PC-3 (cell line): ENCODE data around the gene ANKFN1. TPM values are rescaled to one million over a fixed set of nuclear protein-coding genes. Genes with fewer than 3 reads are reported as not detected.

Experiments
- ATAC-seq: fragments of 200-7000 bp; cut with Tn5 transposase; 2 replicates; pipeline ENCODE4 v1.9.1; 2020; ENCODE audit warnings: mild to moderate bottlenecking, moderate library complexity
- BruUV-seq: library from RNA; stranded (reverse); fragments of 400-500 nt; replicated peaks from 2 replicates; lab custom pipeline; 2021; lab: Mats Ljungman, UMichigan
- CTCF ChIA-PET: fragments of 300-600 bp; sonication (Branson Sonifier 250); formaldehyde crosslinking; loops from one replicate; lab custom pipeline; 2022; ENCODE audit warnings: antibody characterized with exemption; lab: Charles Lee
- POLR2A ChIA-PET: fragments of 300-600 bp; sonication (Branson Sonifier 250); formaldehyde crosslinking; loops from one replicate; lab custom pipeline; 2022; ENCODE audit warnings: antibody characterized with exemption; ENCODE audit not compliant: unreplicated experiment; lab: Charles Lee
- DNase-seq: peaks from one replicate; pipeline ENCODE4 v3.0.0-alpha.2; 2015
- H2AFZ ChIP-seq: fragments of 300-600 bp; sonication (generic); 2 replicates; pipeline ENCODE4 v1.6.0; 2016; ENCODE audit warnings: antibody characterized with exemption, low read length
- H3F3A ChIP-seq: fragments of 300-600 bp; sonication (generic); one replicate; pipeline ENCODE4 v1.6.0; 2017; ENCODE audit warnings: antibody characterized with exemption, low read length, control low read depth, mild to moderate bottlenecking; ENCODE audit not compliant: unreplicated experiment
- H3K27ac ChIP-seq: fragments of 300-600 bp; sonication (generic); 2 replicates; pipeline ENCODE4 v1.5.1; 2016; ENCODE audit warnings: mild to moderate bottlenecking, low read length
- H3K27me3 ChIP-seq: fragments of 300-600 bp; sonication (generic); 2 replicates; pipeline ENCODE4 v1.6.1; 2016; ENCODE audit warnings: low read length, mixed read lengths
- H3K36me3 ChIP-seq: fragments of 300-600 bp; sonication (generic); 2 replicates; pipeline ENCODE4 v1.6.1; 2016; ENCODE audit warnings: low read depth, mixed run types, low read length, mixed read lengths
- H3K4me1 ChIP-seq: fragments of 300-600 bp; sonication (generic); 2 replicates; pipeline ENCODE4 v1.5.1; 2016; ENCODE audit warnings: low read length; ENCODE audit not compliant: insufficient read depth
- H3K4me2 ChIP-seq: fragments of 300-600 bp; sonication (generic); 2 replicates; pipeline ENCODE4 v1.6.0; 2016; ENCODE audit warnings: low read length
- H3K4me3 ChIP-seq: fragments of 300-600 bp; sonication (generic); 2 replicates; pipeline ENCODE4 v1.5.1; 2016; ENCODE audit warnings: mild to moderate bottlenecking, low read length, mixed read lengths
- H3K79me2 ChIP-seq: fragments of 300-600 bp; sonication (generic); 2 replicates; pipeline ENCODE4 v1.6.1; 2017; ENCODE audit warnings: low read length, mixed read lengths
- H3K9ac ChIP-seq: fragments of 300-600 bp; sonication (generic); 2 replicates; pipeline ENCODE4 v1.6.0; 2016; ENCODE audit warnings: mild to moderate bottlenecking, low read length
- H3K9me2 ChIP-seq: fragments of 300-600 bp; sonication (generic); replicated peaks from 2 replicates; pipeline ENCODE4 v1.6.1; 2016; ENCODE audit warnings: mixed run types, low read length, mixed read lengths
- H3K9me3 ChIP-seq: fragments of 300-600 bp; sonication (generic); 2 replicates; pipeline ENCODE4 v1.6.1; 2016; ENCODE audit warnings: low read length, mixed read lengths
- H4K20me1 ChIP-seq: fragments of 300-600 bp; sonication (generic); 2 replicates; pipeline ENCODE4 v1.6.1; 2016; ENCODE audit warnings: low read length, mixed read lengths
- EZH2 ChIP-seq: fragments of 300-600 bp; sonication (generic); IDR thresholded peaks from one replicate; pipeline ENCODE4 v1.6.1; 2017; ENCODE audit warnings: antibody characterized with exemption, mild to moderate bottlenecking, low read length; ENCODE audit not compliant: unreplicated experiment
- EZH2phosphoT487 ChIP-seq: fragments of 300-600 bp; sonication (generic); IDR thresholded peaks from 2 replicates; pipeline ENCODE4 v1.6.1; 2018; ENCODE audit warnings: mild to moderate bottlenecking, antibody characterized with exemption, low read length, borderline replicate concordance
- intact Hi-C: fragments of 100-400 bp; cut with micrococcal nuclease; formaldehyde crosslinking; loops from 2 replicates; pipeline ENCODE4 v1.9.0; 2023
- total RNA-seq: library from RNA; depleted of rRNA; stranded (reverse); fragments of >200 nt; gene quantifications from 2 replicates; pipeline ENCODE4 v1.2.3, GENCODE V29; 2014
- TF ChIP-seq, protein P1 (sequence below): fragments of 300-600 bp; sonication (generic); conservative IDR thresholded peaks from 2 replicates; pipeline ENCODE4 v1.5.1; 2017; ENCODE audit warnings: antibody characterized with exemption, low read depth, mild to moderate bottlenecking, low read length

Gene ANKFN1
- total RNA-seq, 1 experiment from 2014 or later: not detected

DNA sequence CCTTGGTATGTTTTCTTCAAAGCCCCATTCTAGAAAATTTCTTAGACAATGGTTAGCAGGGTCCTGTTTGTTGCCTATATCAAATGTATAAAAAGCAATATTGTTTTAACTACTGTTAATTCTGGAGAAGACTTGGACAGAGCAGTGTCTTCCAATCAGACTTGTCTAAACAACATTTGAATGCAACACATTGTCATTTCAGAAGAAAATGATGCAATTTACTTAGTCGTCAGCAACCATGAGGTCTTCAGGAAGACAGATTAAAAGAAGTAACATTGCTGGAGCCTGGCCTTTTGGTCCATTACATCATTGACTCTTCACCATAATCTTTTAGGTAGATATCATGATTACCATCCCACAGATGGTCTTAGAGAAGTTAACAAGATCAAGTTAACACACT lies 94.5 kb downstream of the ANKFN1 start:
- intact Hi-C loops: no loop called here
- Histone ChIP-seq H3K4me1 (no peaks in the 10 kb centered on the region), H3K36me3 (no peaks in the 10 kb centered on the region), H3K79me2 (no peaks in the 10 kb centered on the region), H3K4me2 (no peak overlapping the region), H3K9me2 (no peaks in the 10 kb centered on the region), H3F3A (no peaks in the 10 kb centered on the region), H4K20me1 (no peaks in the 10 kb centered on the region), H2AFZ (no peak overlapping the region), H3K27me3 (0 out of 2 replicates have a peak, but pooled peaks cover 7% of the 10 kb centered on the region), H3K9ac (no peak overlapping the region), H3K27ac (no peak overlapping the region), H3K4me3 (no peak overlapping the region), H3K9me3 (no peaks in the 10 kb centered on the region)
- ChIA-PET CTCF (no interaction called here), POLR2A (no interaction called here)
- TF ChIP-seq EZH2phosphoT487: no peak
- TF ChIP-seq, protein P1, sequence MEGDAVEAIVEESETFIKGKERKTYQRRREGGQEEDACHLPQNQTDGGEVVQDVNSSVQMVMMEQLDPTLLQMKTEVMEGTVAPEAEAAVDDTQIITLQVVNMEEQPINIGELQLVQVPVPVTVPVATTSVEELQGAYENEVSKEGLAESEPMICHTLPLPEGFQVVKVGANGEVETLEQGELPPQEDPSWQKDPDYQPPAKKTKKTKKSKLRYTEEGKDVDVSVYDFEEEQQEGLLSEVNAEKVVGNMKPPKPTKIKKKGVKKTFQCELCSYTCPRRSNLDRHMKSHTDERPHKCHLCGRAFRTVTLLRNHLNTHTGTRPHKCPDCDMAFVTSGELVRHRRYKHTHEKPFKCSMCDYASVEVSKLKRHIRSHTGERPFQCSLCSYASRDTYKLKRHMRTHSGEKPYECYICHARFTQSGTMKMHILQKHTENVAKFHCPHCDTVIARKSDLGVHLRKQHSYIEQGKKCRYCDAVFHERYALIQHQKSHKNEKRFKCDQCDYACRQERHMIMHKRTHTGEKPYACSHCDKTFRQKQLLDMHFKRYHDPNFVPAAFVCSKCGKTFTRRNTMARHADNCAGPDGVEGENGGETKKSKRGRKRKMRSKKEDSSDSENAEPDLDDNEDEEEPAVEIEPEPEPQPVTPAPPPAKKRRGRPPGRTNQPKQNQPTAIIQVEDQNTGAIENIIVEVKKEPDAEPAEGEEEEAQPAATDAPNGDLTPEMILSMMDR: no peak
- no peak for TF ChIP-seq EZH2
- BruUV-seq: no TSS peak
- DNase-seq (no peak), ATAC-seq (no peak)

DNA sequence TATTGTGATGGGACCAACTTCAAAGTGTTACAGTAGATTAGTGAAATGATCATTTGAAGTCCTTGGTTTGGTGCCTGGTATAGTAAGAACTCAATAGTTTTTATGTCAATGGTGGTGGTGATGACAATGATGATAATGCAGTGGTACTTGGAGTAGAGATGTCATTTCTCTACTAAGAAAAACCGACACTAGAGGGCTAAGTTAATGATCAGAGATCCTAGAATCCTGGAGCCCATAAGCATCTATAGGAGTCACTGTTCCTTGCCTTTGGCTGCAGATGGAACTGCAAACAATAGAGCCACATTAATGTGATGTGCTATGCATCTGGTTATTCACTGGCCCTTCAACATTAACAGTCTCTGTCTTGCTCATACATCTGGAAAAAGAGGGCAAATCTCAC lies 103.8 kb downstream of the ANKFN1 start:
- CTCF ChIA-PET: no interaction called here
- no peak overlapping the region for H3K4me3 ChIP-seq
- DNase-seq (no peak), ATAC-seq (no peak)
- H3K9me2 ChIP-seq: no peaks in the 10 kb centered on the region
- H3K9me3 ChIP-seq: no peaks in the 10 kb centered on the region
- TF ChIP-seq, protein P1: no peak
- TF ChIP-seq EZH2 (no peak), EZH2phosphoT487 (no peak)
- H2AFZ ChIP-seq: no peak overlapping the region
- peaks cover 18% of the 10 kb centered on the region for H3K27me3 ChIP-seq
- no peak overlapping the region for H3K4me2 ChIP-seq
- no peaks in the 10 kb centered on the region for H3K79me2 ChIP-seq
- POLR2A ChIA-PET: no interaction called here
- intact Hi-C loops: no loop called here
- BruUV-seq: no TSS peak
- H3K4me1 ChIP-seq: no peaks in the 10 kb centered on the region
- no peaks in the 10 kb centered on the region for H3F3A ChIP-seq
- H3K9ac ChIP-seq: no peak overlapping the region
- H3K36me3 ChIP-seq: no peaks in the 10 kb centered on the region
- H3K27ac ChIP-seq: no peak overlapping the region
- no peaks in the 10 kb centered on the region for H4K20me1 ChIP-seq

DNA sequence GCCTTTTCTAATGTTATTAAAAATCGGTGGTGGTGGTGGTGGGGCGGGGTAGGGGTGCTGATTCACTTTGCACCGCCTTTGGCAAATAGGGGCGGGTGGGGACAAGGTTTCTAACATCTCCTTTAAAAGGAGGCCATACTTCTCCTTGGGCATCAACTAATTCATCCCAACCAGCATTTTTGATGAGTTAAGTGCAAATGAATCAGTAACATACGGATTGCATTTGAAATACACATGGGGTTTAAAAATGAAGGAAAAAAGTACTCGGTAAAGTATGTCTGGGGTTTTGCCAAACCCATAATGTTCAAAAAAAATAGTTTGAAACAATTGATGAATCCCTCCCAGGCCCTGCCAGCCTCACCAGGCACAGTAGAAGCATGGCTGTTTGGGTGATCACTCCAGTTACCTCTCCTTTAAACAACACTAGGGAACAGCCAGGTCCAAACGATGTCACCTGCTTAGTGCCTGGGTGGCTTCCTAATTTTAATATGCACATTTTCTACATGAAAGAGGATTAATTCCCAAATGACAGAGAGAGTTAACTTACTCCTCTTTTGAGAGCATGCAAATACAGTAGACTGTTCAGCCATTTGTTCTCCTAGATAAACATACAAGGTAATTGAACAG lies 107.2 kb downstream of the ANKFN1 start:
- no peaks in the 10 kb centered on the region for H3K9me2 ChIP-seq
- H4K20me1 ChIP-seq: no peaks in the 10 kb centered on the region
- POLR2A ChIA-PET: no interaction called here
- H2AFZ ChIP-seq: no peak overlapping the region
- no peaks in the 10 kb centered on the region for H3F3A ChIP-seq
- H3K9ac ChIP-seq: no peak overlapping the region
- TF ChIP-seq EZH2phosphoT487 (no peak), EZH2 (no peak)
- TF ChIP-seq, protein P1: no peak
- H3K4me1 ChIP-seq: no peaks in the 10 kb centered on the region
- H3K36me3 ChIP-seq: no peaks in the 10 kb centered on the region
- DNase-seq (no peak), ATAC-seq (no peak)
- no peak overlapping the region for H3K27ac ChIP-seq
- BruUV-seq: no TSS peak
- H3K4me2 ChIP-seq: no peak overlapping the region
- intact Hi-C loops: no loop called here
- H3K79me2 ChIP-seq: no peaks in the 10 kb centered on the region
- peaks cover 18% of the 10 kb centered on the region for H3K27me3 ChIP-seq
- CTCF ChIA-PET: no interaction called here
- no peaks in the 10 kb centered on the region for H3K9me3 ChIP-seq
- no peak overlapping the region for H3K4me3 ChIP-seq
